K562 (cell line): ENCODE data around the gene ENDOD1. TPM values are rescaled to one million over a fixed set of nuclear protein-coding genes. Genes with fewer than 3 reads are reported as not detected.

Experiments used
- ARNT ChIP-seq, 2 experiments: fragments of 450-650 bp; IDR thresholded peaks; 2 replicates each; pipeline ENCODE4 v1.6.1; 2016; ENCODE audit warnings: mild to moderate bottlenecking in 1 of 2
- DPF2 ChIP-seq: fragments of 450-650 bp; IDR thresholded peaks from 2 replicates; pipeline ENCODE4 v1.6.1; 2016
- EP300 ChIP-seq: IDR thresholded peaks from 2 replicates; pipeline ENCODE4 v1.6.1; 2012; ENCODE audit warnings: low read length, improper control_type of control experiment
- NCOA4 ChIP-seq: fragments of 450-650 bp; IDR thresholded peaks from 2 replicates; pipeline ENCODE4 v1.6.1; 2018; ENCODE audit warnings: mild to moderate bottlenecking; ENCODE audit not compliant: partially characterized antibody
- SMAD4 ChIP-seq: fragments of 250-450 bp; sonication (Bioruptor Pico); conservative IDR thresholded peaks from 2 replicates; pipeline ENCODE4 v1.8.0; 2021; ENCODE audit warnings: inconsistent platforms, mild to moderate bottlenecking, moderate library complexity
- SP1 ChIP-seq: sonication (generic); formaldehyde crosslinking; IDR thresholded peaks from 2 replicates; pipeline ENCODE4 v1.8.1; 2022; ENCODE audit warnings: mild to moderate bottlenecking, missing genetic modification reagents
- ZNF146 ChIP-seq: IDR thresholded peaks from one replicate; pipeline ENCODE4 v1.6.1; 2018; ENCODE audit warnings: missing compliant biosample characterization; ENCODE audit not compliant: unreplicated experiment
- ZNF253 ChIP-seq: fragments of 250-450 bp; sonication (Bioruptor Pico); conservative IDR thresholded peaks from 2 replicates; pipeline ENCODE4 v1.6.1; 2021; ENCODE audit warnings: mild to moderate bottlenecking
- ZNF76 ChIP-seq: fragments of 250-450 bp; sonication (Bioruptor Pico); IDR thresholded peaks from 2 replicates; pipeline ENCODE4 v1.4.0; 2020; ENCODE audit warnings: mild to moderate bottlenecking, moderate library complexity, borderline replicate concordance
- polyA plus RNA-seq, 8 experiments: library from polyadenylated mRNA; depleted of rRNA in 4 of 8; stranded (reverse) in 5 of 8; unstranded in 3 of 8; fragments of >200 nt; fragmentation: Nextera tagmentation in 2 of 8; fragmentation: Illumina TruSeq in 1 of 8; extraction: Ambion mirVana in 2 of 8; extraction: Trizol in 1 of 8; gene quantifications; 2 replicates each; pipeline versions ENCODE4 v1.2.1 to v1.2.3, GENCODE V29; 2011 to 2014; ENCODE audit warnings: inconsistent platforms in 1 of 8, missing spikeins in 1 of 8
- total RNA-seq, 7 experiments: library from RNA; depleted of rRNA in 6 of 7; stranded (reverse); fragments of >200 nt in 6 of 7; fragmentation: Illumina TruSeq in 2 of 7; extraction: Trizol in 2 of 7; gene quantifications; 2 replicates each; pipeline versions ENCODE4 v1.2.1 to v1.2.3, GENCODE V29; 2011 to 2021; ENCODE audit warnings: low replicate concordance in 1 of 7
- TF ChIP-seq, protein P1 (sequence below): sonication (generic); formaldehyde crosslinking; IDR thresholded peaks from 2 replicates; pipeline ENCODE4 v1.4.0; 2020; ENCODE audit warnings: mild to moderate bottlenecking, missing genetic modification reagents
- TF ChIP-seq, protein P2 (sequence below): fragments of 200-800 bp; sonication (Bioruptor generic); IDR thresholded peaks from 2 replicates; pipeline ENCODE4 v1.6.1; 2017; ENCODE audit warnings: missing genetic modification characterization, missing compliant biosample characterization
- TF ChIP-seq, protein P3 (sequence below): fragments of 450-650 bp; IDR thresholded peaks from 2 replicates; pipeline ENCODE4 v1.6.1; 2017; ENCODE audit warnings: mild to moderate bottlenecking, moderate library complexity
- TF ChIP-seq, protein P4 (sequence below): fragments of 250-450 bp; sonication (Bioruptor Pico); IDR thresholded peaks from 2 replicates; pipeline ENCODE4 v1.8.0; 2021; ENCODE audit warnings: moderate library complexity, mild to moderate bottlenecking, inconsistent platforms
- TF ChIP-seq, protein P5 (sequence below), 2 experiments: fragments of 150-350 bp in 1 of 2; IDR thresholded peaks; 2 replicates each; pipeline ENCODE4 v1.6.1; 2012 to 2016; ENCODE audit warnings: low read depth in 2 of 2, low read length in 2 of 2, mild to moderate bottlenecking in 1 of 2, moderate library complexity in 1 of 2

Gene ENDOD1
- total and polyA plus RNA-seq, 9 of the 15 experiments (the other 6 are each of a cell fraction or from before 2014, with no cell fraction given): 4.2 to 11.8 (median 9.3) TPM

DNA sequence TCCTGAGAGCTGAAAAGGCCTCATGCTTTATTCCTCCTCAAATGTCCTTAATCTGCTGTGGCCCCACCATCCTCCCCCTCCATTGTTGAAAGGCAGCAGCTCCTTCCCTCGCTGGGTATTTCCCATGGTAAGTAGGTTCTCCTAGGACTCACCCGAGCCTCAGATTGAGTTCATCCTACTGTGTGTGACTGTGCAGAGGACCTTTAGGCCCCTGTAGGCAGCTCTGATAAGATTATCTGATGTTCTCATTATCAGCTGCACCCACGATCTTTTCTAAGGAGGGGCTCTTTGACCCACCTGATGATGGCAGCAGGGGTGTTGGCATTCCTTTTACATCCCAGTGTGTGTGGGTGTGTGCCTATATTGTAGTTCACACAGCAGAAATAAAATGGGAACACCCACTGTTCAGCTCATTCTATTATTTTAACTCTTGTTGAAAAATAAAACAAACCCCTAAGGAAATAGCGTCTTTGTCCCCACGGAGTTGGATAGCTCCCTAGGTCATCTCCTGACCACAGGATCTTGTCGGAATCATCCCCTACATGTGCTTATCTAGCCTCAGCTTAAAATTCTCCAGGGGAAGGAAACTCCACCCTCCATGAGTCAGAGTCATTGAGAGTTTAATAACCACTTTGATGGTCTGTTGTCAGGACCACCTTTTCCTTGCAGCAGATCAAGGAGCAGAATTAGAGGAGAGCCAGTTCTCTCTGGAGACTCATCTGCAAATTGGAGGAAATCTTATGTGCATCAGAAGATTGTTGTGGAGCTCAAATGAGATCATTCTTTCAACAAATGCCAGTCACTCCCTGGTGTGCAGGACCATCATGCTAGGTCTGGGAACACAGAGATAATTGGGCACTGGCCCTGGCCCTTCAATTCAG is 19.3 kb downstream of the ENDOD1 start (continued):
- TF ChIP-seq, protein P1, sequence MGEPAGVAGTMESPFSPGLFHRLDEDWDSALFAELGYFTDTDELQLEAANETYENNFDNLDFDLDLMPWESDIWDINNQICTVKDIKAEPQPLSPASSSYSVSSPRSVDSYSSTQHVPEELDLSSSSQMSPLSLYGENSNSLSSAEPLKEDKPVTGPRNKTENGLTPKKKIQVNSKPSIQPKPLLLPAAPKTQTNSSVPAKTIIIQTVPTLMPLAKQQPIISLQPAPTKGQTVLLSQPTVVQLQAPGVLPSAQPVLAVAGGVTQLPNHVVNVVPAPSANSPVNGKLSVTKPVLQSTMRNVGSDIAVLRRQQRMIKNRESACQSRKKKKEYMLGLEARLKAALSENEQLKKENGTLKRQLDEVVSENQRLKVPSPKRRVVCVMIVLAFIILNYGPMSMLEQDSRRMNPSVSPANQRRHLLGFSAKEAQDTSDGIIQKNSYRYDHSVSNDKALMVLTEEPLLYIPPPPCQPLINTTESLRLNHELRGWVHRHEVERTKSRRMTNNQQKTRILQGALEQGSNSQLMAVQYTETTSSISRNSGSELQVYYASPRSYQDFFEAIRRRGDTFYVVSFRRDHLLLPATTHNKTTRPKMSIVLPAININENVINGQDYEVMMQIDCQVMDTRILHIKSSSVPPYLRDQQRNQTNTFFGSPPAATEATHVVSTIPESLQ (CRISPR knock-in tag): no peak
- no peak for TF ChIP-seq SP1
- peak; percentile 98 for TF ChIP-seq DPF2
- TF ChIP-seq ARNT (IDR thresholded peaks at IDR 0.05): peak; percentile 39 to 51; a peak in 1 of 4 replicates
- TF ChIP-seq, protein P2, sequence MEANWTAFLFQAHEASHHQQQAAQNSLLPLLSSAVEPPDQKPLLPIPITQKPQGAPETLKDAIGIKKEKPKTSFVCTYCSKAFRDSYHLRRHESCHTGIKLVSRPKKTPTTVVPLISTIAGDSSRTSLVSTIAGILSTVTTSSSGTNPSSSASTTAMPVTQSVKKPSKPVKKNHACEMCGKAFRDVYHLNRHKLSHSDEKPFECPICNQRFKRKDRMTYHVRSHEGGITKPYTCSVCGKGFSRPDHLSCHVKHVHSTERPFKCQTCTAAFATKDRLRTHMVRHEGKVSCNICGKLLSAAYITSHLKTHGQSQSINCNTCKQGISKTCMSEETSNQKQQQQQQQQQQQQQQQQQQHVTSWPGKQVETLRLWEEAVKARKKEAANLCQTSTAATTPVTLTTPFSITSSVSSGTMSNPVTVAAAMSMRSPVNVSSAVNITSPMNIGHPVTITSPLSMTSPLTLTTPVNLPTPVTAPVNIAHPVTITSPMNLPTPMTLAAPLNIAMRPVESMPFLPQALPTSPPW (CRISPR knock-in tag): peak; percentile 72
- no peak for TF ChIP-seq ZNF146 (CRISPR knock-in tag)
- TF ChIP-seq SMAD4 (CRISPR knock-in tag): peak; percentile 39
- TF ChIP-seq, protein P3, sequence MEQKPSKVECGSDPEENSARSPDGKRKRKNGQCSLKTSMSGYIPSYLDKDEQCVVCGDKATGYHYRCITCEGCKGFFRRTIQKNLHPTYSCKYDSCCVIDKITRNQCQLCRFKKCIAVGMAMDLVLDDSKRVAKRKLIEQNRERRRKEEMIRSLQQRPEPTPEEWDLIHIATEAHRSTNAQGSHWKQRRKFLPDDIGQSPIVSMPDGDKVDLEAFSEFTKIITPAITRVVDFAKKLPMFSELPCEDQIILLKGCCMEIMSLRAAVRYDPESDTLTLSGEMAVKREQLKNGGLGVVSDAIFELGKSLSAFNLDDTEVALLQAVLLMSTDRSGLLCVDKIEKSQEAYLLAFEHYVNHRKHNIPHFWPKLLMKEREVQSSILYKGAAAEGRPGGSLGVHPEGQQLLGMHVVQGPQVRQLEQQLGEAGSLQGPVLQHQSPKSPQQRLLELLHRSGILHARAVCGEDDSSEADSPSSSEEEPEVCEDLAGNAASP: no peak
- no peak for TF ChIP-seq ZNF253
- TF ChIP-seq ZNF76: no peak
- peak; percentile 86 for TF ChIP-seq EP300
- TF ChIP-seq NCOA4: no peak
- TF ChIP-seq, protein P4, sequence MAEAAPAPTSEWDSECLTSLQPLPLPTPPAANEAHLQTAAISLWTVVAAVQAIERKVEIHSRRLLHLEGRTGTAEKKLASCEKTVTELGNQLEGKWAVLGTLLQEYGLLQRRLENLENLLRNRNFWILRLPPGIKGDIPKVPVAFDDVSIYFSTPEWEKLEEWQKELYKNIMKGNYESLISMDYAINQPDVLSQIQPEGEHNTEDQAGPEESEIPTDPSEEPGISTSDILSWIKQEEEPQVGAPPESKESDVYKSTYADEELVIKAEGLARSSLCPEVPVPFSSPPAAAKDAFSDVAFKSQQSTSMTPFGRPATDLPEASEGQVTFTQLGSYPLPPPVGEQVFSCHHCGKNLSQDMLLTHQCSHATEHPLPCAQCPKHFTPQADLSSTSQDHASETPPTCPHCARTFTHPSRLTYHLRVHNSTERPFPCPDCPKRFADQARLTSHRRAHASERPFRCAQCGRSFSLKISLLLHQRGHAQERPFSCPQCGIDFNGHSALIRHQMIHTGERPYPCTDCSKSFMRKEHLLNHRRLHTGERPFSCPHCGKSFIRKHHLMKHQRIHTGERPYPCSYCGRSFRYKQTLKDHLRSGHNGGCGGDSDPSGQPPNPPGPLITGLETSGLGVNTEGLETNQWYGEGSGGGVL (CRISPR knock-in tag): no peak
- TF ChIP-seq, protein P5, sequence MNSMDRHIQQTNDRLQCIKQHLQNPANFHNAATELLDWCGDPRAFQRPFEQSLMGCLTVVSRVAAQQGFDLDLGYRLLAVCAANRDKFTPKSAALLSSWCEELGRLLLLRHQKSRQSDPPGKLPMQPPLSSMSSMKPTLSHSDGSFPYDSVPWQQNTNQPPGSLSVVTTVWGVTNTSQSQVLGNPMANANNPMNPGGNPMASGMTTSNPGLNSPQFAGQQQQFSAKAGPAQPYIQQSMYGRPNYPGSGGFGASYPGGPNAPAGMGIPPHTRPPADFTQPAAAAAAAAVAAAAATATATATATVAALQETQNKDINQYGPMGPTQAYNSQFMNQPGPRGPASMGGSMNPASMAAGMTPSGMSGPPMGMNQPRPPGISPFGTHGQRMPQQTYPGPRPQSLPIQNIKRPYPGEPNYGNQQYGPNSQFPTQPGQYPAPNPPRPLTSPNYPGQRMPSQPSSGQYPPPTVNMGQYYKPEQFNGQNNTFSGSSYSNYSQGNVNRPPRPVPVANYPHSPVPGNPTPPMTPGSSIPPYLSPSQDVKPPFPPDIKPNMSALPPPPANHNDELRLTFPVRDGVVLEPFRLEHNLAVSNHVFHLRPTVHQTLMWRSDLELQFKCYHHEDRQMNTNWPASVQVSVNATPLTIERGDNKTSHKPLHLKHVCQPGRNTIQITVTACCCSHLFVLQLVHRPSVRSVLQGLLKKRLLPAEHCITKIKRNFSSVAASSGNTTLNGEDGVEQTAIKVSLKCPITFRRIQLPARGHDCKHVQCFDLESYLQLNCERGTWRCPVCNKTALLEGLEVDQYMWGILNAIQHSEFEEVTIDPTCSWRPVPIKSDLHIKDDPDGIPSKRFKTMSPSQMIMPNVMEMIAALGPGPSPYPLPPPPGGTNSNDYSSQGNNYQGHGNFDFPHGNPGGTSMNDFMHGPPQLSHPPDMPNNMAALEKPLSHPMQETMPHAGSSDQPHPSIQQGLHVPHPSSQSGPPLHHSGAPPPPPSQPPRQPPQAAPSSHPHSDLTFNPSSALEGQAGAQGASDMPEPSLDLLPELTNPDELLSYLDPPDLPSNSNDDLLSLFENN (IDR thresholded peaks at IDR 0.05; ENCODE audit: low read depth in 2 of 2, low read length in 2 of 2): peak in 1 of 2 experiments; percentile 76; a peak in 1 of 4 replicates
